Posterior vena cava (tissue), 2 donors: ENCODE measurements around the gene OR4S2. TPM values are rescaled to one million over a fixed set of nuclear protein-coding genes. Genes with fewer than 3 reads are reported as not detected.

Experiments
- DNase-seq: peaks from one replicate; pipeline ENCODE4 v3.0.0-alpha.2; 2020; ENCODE audit warnings: low spot score
- intact Hi-C, 2 donors: fragments of 100-400 bp; cut with DNase I; formaldehyde crosslinking; loops; one replicate each; pipeline versions ENCODE4 v1.14.1 to v1.14.2; 2022 to 2023
- long read RNA-seq, 2 donors: library from polyadenylated mRNA; unstranded; transcript quantifications; one replicate each; pipeline ENCODE4 v2.0.0, GENCODE V29; 2020 to 2021
- total RNA-seq, 2 donors: library from RNA; stranded (reverse); fragmentation: NEBNext Ultra II Directional; extraction: Animal tissue kit (Norgen Biotek cat#: 25700); gene quantifications; one replicate each; pipeline ENCODE4 v1.2.1, GENCODE V29; 2021
- donor health status: DM: yes; HTN: yes; CAD: no.
- donor health status: DM: yes; HTN: yes; CAD: no.

The OR4S2 gene
- not detected for total RNA-seq
- long read RNA-seq, donor 1, result 0 reads
- long read RNA-seq, donor 2, result 0 reads

- DNase-seq, result no peak
- intact Hi-C loops, result no loop called here
These were observed at the start of gene OR4S2 for GRCh38 chr11:55648027-55648426. Gene OR4S2, plus strand, starts transcription at chr11:55648327. Its CDS starts 2,577 bp downstream, at chr11:55650904.

GRCh38 chr11:55607545-55607944 is 40.6 kb upstream of the OR4S2 start, which contains the start of gene OR4C11:
Gene OR4C11, minus strand, starts transcription at chr11:55607645. Its CDS starts 3,272 bp downstream, at chr11:55604373.
- intact Hi-C loops, result no loop called here
- DNase-seq, result no peak

- intact Hi-C loops, result no loop called here
- DNase-seq, result no peak
These were observed 23.6 kb upstream of the OR4S2 start for GRCh38 chr11:55624531-55624930.

GRCh38 chr11:55634813-55635212 is 13.3 kb upstream of the OR4S2 start, which contains the start of gene OR4P4:
Gene OR4P4, plus strand, starts transcription at chr11:55635113.
- DNase-seq, result no peak
- intact Hi-C loops, result no loop called here

GRCh38 chr11:55652560-55652959 is 4.4 kb downstream of the OR4S2 start:
- intact Hi-C loops, result no loop called here
- no peak for DNase-seq

- no peak for DNase-seq
These were observed 7.0 kb downstream of the OR4S2 start for GRCh38 chr11:55655096-55655495.

GRCh38 chr11:55658031-55658573 is 10.0 kb downstream of the OR4S2 start:
- intact Hi-C loops, result no loop called here
- DNase-seq, result no peak

More at GRCh38 chr11:55655096-55655495, 7.0 kb downstream of the OR4S2 start:
- intact Hi-C loops, result no loop called here

GRCh38 chr11:55658608-55659007 is 10.5 kb downstream of the OR4S2 start:
- intact Hi-C loops, result no loop called here
- DNase-seq, result no peak

- no peak for DNase-seq
- intact Hi-C loops, result no loop called here
These were observed 13.8 kb downstream of the OR4S2 start, which contains the start of gene OR4C6 for GRCh38 chr11:55661901-55662300. Gene OR4C6, plus strand, starts transcription at chr11:55662201. Its CDS starts 2,966 bp downstream, at chr11:55665167.

GRCh38 chr11:55669376-55669775 is 21.2 kb downstream of the OR4S2 start:
- no peak for DNase-seq
- intact Hi-C loops, result no loop called here

GRCh38 chr11:55673860-55674259 is 25.7 kb downstream of the OR4S2 start:
- intact Hi-C loops, result no loop called here

GRCh38 chr11:55697817-55698216 is 49.7 kb downstream of the OR4S2 start:
- intact Hi-C loops, result no loop called here
- DNase-seq, result no peak

More at GRCh38 chr11:55673860-55674259, 25.7 kb downstream of the OR4S2 start:
- no peak for DNase-seq

GRCh38 chr11:55701429-55701828 is 53.3 kb downstream of the OR4S2 start:
- intact Hi-C loops, result no loop called here
- no peak for DNase-seq

Other genes starting within 250 kb of the OR4S2 start
- not detected for gene OR4C15, start 93.9 kb upstream of the OR4S2 start, total RNA-seq
- gene OR4C16, start 76.2 kb upstream of the OR4S2 start, total RNA-seq, result not detected
- not detected for gene OR4C11, start 40.7 kb upstream of the OR4S2 start, total RNA-seq
- not detected for gene OR4P4, start 13.2 kb upstream of the OR4S2 start, total RNA-seq
- gene OR4C6, start 13.9 kb downstream of the OR4S2 start, total RNA-seq, result not detected
- gene OR5D13, start 125.1 kb downstream of the OR4S2 start, total RNA-seq, result not detected
- gene OR5D14, start 147.2 kb downstream of the OR4S2 start, total RNA-seq, result not detected
- not detected for gene OR5L1, start 163.0 kb downstream of the OR4S2 start, total RNA-seq
- gene OR5D18, start 171.3 kb downstream of the OR4S2 start, total RNA-seq, result not detected
- not detected for gene OR5L2, start 178.9 kb downstream of the OR4S2 start, total RNA-seq
- not detected for gene OR5D16, start 190.4 kb downstream of the OR4S2 start, total RNA-seq
- not detected for gene TRIM51, start 235.0 kb downstream of the OR4S2 start, total RNA-seq